GM19043 (cell line): ENCODE data around the gene LIMS1.
A peak's percentile ranks its signal among the peaks of the same experiment; 100 is the strongest.
"Not testable (repeated sequence)": the region's sequence is repeated elsewhere in the genome, so short reads cannot be mapped to it uniquely, and the experiment has no call there.

Experiments used
- ATAC-seq: cut with Tn5 transposase; IDR thresholded peaks from one replicate; pipeline ENCODE4 v1.9.1; 2021; ENCODE audit warnings: low read depth; ENCODE audit not compliant: unreplicated experiment

Gene LIMS1, protein sequence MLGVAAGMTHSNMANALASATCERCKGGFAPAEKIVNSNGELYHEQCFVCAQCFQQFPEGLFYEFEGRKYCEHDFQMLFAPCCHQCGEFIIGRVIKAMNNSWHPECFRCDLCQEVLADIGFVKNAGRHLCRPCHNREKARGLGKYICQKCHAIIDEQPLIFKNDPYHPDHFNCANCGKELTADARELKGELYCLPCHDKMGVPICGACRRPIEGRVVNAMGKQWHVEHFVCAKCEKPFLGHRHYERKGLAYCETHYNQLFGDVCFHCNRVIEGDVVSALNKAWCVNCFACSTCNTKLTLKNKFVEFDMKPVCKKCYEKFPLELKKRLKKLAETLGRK

DNA sequence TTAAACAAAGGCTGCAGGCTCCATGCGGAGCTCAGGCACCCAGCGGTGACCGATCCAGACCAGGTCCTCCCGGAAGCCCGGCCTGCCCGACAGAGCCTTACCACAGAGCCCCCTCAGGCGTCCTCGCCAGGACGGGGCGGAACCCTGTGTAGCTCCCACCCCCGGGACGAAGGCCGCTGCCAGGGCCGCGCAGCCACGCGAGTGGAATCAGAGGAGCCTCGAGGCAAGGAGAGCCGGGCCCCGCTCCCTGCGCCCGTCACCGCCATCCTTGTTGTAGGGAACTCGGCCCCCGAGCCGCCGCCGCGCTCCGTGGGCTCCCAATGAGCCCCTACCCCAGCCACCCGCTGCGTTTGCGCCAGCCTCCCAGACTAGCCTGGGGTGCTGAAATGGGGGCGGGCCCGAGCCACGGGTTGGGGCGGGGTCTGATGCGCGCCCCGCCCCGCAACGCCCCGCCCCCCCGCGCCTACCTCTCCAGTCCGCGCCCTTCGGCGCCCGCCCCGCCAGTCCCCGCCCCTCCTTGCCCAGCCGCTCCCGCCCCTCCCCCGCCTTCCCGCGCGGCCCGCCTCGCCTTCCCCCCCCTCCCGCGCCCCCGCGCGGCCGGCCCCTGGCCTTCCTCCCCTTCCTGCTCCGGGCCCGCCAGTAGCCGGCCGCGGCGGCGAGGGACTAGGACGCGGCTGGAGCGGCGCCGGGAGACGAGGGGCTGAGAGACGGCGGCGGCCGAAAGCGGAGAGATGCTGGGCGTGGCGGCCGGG lies at the start of gene LIMS1:
TSS of gene LIMS1 (plus strand) at position 639 of the 752 bp plus-strand sequence. CDS start at position 732, 93 bp downstream.
- peak; percentile 82 for ATAC-seq

DNA sequence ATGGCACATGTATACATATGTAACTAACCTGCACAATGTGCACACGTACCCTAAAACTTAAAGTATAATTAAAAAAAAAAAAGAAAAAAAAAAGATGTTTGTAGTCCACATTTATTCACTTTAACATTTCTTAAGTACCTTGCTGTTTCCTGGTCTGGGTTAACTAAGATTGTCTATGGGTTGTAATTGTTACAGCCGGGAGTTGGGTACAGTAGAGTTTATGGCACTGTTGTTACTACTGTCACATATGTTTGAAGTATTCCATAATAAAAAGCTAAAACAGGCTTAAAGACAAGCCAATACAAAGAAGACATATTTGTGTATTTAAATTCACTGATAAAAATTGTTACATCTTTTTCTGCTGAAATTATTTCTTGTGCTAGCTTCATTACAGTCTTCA lies 49.0 kb upstream of the LIMS1 start:
- ATAC-seq: no peak

DNA sequence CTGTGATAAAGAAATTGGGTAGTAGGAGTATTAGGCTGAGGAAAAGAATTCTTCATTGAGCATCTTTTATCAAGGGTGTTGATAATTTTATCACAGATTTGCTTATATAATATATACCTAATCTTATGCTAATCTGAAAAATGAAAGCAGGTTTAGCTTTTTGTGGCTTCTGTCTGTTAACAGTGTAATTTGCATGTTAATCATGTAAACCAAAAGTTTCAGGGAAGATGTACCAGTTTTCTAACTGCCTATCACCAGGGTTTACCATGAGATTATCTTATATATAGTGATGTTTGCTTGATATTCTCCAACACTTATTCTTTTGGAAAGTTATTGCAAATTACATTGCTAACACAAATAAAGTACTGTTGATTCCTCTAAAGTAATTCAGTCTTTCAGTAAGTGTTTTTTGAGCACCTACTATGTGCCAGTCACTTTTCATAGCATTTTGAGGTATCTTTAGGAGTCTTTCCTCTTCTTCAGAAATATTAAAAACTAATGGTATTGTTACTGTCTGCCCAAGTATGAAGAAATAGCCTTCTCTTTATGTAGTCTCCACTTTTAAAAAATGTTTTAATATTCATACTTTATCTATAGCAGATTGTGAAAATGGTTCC lies 43.7 kb upstream of the LIMS1 start:
- ATAC-seq: no peak

DNA sequence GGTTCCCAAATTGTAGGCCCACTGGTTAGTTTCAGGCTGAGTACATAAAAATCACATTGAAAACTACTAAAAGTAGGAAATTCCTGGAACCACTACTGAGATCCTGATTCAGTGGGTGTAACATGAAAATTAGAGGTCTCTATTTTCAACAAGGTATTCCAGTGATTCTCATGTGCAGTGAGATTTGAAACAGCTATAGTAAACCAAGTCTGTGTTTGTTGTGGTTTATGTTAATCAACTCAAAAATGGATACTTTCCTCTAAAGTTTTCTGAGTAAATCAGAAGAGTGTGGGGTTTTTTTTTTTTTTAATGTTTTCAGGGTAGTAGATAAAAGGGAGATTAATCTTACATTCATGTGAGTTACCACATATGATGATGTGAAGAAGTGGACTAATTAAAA lies 42.4 kb upstream of the LIMS1 start:
- no peak for ATAC-seq

DNA sequence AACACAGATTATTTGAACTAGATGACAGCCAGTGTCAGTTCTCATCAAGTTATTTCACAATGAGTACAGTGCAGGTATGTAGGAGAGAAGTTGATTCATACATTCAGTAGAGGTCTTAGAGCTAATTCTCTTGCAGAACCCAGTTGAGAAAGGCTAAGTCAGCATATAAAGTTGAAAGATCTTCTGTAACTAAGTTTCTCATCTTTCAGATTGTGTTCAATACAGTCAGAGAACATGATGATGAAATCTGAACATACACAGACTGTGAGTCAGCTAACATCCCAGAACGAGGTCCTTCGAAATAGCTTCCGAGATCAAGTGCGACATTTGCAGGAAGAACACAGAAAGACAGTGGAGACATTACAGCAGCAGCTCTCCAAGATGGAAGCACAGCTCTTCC lies 41.9 kb upstream of the LIMS1 start:
- no peak for ATAC-seq

DNA sequence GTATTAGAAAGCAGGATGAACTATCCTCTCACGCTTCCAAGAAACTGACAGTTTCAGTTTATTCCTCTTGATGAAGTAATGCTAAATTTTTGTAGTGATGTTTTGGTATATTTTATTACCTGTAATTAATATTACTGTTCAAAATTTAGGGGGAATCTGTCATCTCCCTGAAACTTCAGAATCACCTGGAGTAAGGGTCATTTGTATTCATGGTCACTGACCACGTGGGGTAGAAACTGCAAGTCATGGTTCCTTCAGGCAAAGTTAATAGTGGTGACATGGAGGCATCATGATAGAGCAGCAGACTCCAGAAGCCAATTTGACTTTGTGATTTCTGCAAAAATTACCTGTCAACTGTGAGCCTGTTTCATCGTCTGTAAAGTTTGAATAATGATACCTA lies 38.1 kb upstream of the LIMS1 start:
- not testable (repeated sequence) for ATAC-seq

DNA sequence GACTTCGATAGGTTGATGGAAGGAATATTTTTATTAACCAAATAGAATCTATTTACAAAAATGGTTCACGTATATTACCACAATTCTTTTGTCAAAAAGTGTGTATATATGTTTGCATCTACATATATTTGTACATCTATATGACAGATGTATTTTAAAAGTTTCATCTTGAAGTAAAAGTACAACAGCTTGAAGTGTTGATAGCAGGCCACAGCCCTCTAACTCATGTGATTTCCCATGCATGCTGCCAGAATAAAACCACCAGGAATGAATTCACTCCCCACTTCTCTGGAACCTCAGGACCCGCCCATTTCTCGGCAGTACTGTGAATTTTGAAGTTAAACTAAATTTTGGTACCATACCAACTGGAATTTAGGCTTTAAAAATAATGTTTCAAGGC lies 26.6 kb upstream of the LIMS1 start:
- ATAC-seq: not testable (repeated sequence)

DNA sequence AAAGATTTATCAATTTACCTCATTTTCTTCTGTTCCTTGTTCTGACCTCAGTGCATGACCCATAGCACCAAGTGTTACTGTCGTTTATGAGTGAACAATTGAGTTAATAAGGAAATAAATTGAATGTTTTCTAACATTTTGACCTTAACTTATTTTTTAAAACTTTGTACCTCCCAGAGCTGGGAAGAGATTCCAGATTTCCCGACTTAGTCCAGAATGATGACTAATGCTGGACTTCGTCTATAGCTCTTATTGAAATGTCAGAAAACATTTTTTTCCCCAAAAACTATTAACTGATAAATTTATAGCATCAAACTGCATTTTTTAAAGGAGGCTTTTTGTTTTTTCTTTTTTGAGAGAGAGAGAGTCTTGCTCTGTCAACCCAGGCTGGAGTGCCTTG lies 21.8 kb upstream of the LIMS1 start:
- not testable (repeated sequence) for ATAC-seq

DNA sequence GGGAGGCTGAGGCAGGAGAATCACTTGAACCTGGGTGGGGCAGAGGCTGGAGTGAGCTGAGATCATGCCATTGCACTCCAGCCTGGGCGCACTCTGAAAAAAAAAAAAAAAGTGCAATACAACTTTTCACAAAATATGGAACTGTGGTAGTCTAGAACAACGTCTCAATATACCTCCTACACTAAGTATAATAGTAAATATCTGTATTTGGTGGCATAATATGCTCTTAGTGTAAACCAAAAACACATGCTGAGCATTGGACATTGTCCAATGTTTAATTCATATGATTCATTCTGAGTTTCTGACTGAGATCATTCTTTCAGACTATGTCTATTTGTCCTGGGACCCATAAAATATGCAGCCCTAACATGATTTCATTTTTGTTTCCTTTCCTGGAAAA lies 19.8 kb upstream of the LIMS1 start:
- ATAC-seq: not testable (repeated sequence)

DNA sequence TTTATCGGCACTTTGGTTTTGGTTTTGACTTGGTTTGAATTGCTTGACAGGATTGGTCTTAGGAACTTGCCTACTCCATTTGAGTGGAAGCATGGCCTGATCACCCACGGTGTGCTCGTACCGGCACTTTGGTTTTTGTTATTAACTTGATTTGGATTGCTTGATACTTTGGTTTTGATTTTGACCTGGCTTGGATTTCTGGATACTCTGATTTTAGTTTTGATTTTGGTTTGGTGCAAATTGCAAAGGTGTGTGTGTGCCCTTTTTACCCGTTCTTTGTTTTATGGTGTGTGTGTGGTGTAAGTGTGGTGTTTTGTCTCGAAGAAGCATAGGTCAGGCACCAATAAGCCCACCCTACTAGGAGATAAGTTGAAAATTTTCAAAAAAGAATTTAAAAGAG lies 9.6 kb upstream of the LIMS1 start:
- not testable (repeated sequence) for ATAC-seq

DNA sequence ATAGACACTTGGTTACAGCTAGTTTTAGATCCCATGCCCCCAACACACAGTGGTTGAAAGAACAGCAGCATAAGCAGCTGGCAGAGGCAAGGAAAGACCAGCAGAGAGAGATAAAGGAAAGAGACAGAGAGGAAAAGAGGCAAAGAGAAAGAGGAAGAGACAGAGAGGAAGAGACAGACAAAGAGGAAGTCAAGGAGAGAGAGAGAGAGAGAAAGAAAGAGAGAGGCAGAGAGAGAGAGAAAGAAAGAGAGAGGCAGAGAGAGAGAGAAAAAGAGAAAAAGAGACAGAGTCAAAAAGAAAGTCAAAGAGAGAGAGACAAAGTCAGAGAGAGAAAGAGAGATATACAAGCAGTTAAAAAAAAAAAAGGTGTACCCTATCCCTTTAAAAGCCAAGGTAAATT lies 9.0 kb upstream of the LIMS1 start:
- not testable (repeated sequence) for ATAC-seq

DNA sequence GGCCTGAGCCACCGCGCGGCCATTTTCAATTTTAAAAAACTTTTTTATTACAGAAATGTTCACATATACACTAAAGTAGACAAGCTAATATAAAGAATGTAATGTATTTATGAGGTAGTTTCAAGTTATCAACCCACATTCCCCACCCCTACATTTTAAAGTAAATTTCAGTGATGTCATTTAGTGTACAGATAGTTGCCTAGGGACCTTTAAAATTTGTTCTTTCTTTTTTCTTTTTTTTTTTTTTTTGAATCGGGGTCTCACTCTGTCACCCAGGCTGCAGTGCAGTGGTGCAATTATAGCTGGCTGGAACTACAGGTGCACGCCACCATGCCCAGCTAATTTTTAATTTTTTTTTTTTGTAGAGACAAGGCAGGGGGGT lies 2.6 kb upstream of the LIMS1 start:
- no peak for ATAC-seq

DNA sequence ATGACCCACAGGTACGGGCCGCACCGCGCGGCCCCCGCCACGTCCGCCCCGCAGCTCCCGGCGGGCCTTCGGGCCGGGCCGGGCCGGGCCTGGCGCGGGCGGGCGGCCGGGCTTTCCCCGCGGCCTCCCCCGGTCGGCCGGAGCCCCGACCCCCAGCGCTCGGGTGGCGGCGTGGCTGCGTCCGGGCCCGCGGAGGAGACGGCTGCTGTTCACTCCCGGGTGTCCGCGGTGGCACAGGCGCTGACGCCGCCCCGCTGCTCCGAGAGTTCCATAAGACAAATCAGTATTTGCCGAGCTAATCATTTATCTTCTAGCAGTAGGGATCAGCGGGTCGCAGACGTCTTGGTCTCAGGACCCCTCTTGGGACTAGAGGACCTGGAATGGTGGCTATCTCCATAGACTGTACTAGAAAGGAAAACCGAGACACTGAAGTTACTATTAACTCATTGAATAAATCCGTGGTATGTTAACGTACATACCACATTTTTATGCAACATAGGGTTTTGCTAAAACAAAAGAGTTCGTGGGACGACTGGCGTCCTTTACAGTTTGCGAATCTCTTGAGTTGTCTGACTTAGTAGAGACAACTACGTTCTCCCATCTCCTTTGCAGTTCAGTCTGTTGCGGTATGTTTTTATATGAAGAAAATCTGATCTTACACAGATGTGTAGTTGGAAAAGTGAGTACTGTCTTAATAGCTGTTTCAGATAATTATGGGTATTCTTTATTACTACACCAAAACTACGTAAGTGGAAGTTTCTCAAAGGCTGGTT lies 500 bp downstream of the LIMS1 start:
- ATAC-seq: peak; percentile 35

DNA sequence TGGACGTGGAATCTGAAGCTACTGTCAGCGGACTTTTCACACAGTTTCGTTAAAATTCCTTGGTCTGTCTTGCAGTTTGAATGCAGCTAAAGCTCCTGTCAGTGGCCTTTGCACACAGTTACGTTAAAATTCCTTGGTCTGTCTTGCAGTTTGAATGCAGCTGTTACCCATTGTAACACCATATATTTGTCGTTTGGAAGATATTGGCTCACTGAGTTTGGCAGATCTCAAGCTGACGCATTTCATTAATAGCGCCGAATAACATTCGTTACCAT lies 1.0 kb downstream of the LIMS1 start:
- ATAC-seq: no peak

DNA sequence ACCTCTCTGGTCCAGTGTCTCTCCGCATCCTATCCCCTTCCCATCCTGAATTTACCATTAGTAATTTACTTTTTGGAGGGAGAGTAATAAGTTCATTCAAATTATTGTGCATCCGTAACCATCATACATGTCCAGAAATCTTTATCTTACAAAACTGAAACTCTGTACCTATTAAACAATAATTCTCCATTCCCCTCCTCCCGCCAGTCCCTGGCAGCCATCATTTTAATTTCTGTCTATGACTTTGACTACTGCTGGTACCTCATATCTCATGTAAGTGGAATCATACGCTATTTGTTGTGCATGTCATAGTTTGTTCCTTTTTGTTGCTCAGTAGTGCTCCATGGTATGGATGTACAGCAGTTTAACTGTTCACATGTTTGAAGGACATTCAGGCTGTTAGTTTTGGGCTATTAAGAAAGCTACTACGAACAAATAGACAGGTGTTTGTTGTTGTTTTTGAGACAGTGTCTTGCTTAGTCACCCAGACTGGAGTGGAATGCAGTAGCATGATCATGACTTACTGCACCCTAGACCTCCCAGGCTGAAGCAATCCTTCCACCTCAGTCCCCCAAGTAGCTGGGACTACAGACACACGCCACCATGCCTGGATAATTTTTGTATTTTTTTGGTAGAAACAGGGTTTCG lies 2.0 kb downstream of the LIMS1 start:
- no peak for ATAC-seq

DNA sequence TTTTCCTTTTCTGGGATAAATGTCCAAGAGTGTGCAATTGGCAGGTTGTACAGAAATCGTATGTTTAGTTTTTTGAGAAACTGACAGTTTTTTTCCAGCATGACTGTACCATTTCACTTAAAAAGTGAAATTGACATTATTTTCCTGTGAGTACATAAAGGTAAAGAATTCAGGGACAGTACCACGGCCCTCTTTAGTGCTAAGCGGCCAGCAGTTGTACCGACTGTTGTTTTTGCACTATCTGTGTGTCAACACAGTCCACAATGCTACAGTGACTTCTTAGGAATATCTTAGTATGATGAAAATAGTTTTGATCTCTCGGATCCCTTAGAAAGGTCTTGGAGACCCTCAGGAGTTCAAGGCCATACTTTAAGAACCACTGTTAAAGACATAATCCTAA lies 2.6 kb downstream of the LIMS1 start:
- no peak for ATAC-seq

DNA sequence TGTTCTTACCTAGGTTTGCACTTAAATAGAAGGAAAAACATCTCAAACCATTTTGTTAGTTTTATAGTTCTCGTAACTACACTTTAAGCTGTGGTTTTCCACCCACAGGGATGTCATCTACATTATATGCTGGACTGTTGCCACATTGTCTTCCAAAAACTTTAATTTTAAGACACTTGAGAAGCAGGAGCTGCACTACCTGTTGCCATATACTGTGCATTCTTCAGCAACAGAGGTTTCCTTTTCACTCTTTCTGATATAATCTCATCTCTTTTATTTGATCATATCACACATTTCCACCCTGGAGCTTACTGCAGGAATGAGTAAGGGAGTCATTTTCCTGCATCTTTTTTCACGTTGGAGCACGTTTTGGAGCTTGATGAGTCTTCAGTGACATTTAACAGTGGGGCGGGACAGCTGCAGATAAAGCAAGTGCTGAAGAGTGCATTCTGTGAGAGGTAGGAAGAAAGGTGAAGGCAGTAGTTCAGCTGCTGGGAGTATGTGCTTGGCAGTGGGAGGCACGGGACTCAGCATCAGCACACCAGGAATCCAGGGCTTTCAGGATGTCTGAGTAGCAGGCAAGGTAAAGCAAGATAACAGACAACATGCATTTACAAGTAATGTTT lies 3.8 kb downstream of the LIMS1 start:
- ATAC-seq: no peak

DNA sequence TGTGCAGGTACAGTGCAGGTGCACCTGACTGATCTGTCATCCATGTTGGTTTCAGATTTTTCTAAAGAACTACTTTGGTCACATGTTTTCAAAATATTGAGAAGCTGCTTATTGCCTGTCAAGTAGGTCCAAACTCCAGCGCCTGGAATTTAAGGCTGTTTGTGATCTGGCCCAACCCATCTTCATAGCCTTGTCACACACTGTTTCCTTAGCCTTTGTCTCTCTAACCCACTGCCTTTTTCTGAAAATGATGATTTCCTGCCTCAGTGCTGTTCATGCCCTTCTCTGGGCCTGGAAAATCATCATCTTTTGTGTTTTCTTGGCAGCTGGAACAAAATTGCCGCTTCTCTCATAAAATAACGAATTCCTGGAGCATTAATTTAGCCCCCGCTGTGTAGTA lies 7.2 kb downstream of the LIMS1 start:
- no peak for ATAC-seq

DNA sequence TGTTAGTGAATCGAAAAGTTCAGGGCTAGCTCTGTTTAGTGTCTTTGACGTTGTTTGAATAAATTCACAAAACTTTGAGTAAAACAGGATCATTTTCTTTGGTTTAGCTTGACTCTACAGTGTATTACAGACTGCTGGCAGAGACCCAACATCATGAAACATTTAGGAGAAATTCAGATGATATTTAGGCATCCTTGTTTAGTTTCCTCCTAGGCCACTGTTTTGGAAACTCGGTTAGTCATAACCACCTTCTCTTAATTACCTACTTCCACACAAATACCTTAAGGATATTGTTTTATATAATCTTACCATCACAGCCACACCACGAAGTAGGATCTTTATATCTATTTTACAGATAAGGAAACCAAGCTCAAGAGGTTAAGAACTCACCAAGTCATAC lies 7.8 kb downstream of the LIMS1 start:
- no peak for ATAC-seq

DNA sequence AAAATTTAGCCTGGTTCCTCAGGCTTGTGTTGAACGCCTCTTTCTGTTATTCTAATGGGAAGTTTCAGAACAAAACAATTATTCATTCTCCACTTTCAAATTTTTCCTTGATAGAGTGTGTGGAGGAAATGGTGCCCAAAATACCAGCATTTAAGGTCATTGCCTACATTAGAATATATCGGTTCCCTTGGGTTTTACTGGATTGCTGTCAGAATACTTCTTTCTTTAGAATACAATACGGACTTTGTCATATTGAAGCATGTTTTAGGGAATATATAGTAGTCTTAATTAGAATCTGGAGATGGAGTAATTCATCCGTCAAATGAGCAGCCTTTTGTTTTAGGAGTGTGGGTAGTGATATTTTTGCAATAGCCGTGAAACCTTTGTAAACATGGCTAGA lies 13.3 kb downstream of the LIMS1 start:
- no peak for ATAC-seq
